GM12878 (cell line): ENCODE results near the gene BSPRY.

Source experiments
- CEBPB ChIP-seq, 2 experiments: fragments of 150-350 bp in 1 of 2; IDR thresholded peaks; 2 replicates each; pipeline ENCODE4 v1.6.1; 2012 to 2014; ENCODE audit warnings: low read depth in 2 of 2, low read length in 2 of 2, borderline replicate concordance in 1 of 2, inconsistent platforms in 1 of 2
- EGR1 ChIP-seq, 2 experiments: IDR thresholded peaks; 1 replicate in 1 of 2; 2 replicates in 1 of 2; pipeline ENCODE4 v1.6.1; 2011 to 2012; ENCODE audit warnings: low read depth in 2 of 2, low read length in 2 of 2, borderline replicate concordance in 1 of 2, mild to moderate bottlenecking in 1 of 2, moderate library complexity in 1 of 2
- EP300 ChIP-seq, 2 experiments: fragments of 150-350 bp in 1 of 2; IDR thresholded peaks; 2 replicates each; pipeline ENCODE4 v1.6.1; 2011 to 2012; ENCODE audit warnings: low read depth in 2 of 2, low read length in 2 of 2, borderline replicate concordance in 1 of 2, improper control_type of control experiment in 1 of 2, inconsistent platforms in 1 of 2; ENCODE audit not compliant: control insufficient read depth in 1 of 2
- FOXM1 ChIP-seq: IDR thresholded peaks from 2 replicates; pipeline ENCODE4 v1.6.1; 2012; ENCODE audit warnings: low read depth, mild to moderate bottlenecking, inconsistent platforms, low read length, moderate library complexity
- GATAD2B ChIP-seq: fragments of 450-650 bp; conservative IDR thresholded peaks from 2 replicates; pipeline ENCODE4 v1.6.1; 2017; ENCODE audit warnings: low read depth, mild to moderate bottlenecking, moderate library complexity
- MYC ChIP-seq: IDR thresholded peaks from 2 replicates; pipeline ENCODE4 v1.6.1; 2011; ENCODE audit warnings: mild to moderate bottlenecking, low read length, moderate library complexity, inconsistent platforms; ENCODE audit not compliant: insufficient read depth, insufficient replicate concordance, insufficient read length, severe bottlenecking
- SIN3A ChIP-seq: IDR thresholded peaks from 2 replicates; pipeline ENCODE4 v1.6.1; 2012; ENCODE audit warnings: low read depth, low read length, improper control_type of control experiment
- TAF1 ChIP-seq: IDR thresholded peaks from 2 replicates; pipeline ENCODE4 v1.6.1; 2011; ENCODE audit warnings: mild to moderate bottlenecking, low read depth, low read length, borderline replicate concordance
- TARDBP ChIP-seq: IDR thresholded peaks from 2 replicates; pipeline ENCODE4 v1.6.1; 2016; ENCODE audit warnings: borderline replicate concordance
- TF ChIP-seq, protein P1 (sequence below), 3 experiments: IDR thresholded peaks in 2 of 3; conservative IDR thresholded peaks in 1 of 3; 2 replicates each; pipeline ENCODE4 v1.5.1; 2011; ENCODE audit warnings: low read depth in 3 of 3, low read length in 3 of 3, mild to moderate bottlenecking in 3 of 3, control low read depth in 2 of 3, moderate library complexity in 2 of 3, inconsistent platforms in 1 of 3, mixed read lengths in 1 of 3; ENCODE audit not compliant: control insufficient read depth in 2 of 3, insufficient read depth in 1 of 3; ENCODE audit errors: extremely low read depth in 1 of 3
- TF ChIP-seq, protein P2 (sequence below): fragments of 450-650 bp; conservative IDR thresholded peaks from 2 replicates; pipeline ENCODE4 v1.6.1; 2017; ENCODE audit warnings: mild to moderate bottlenecking, moderate library complexity
- TF ChIP-seq, protein P3 (sequence below): IDR thresholded peaks from 2 replicates; pipeline ENCODE4 v1.6.1; 2011; ENCODE audit warnings: low read depth, low read length, improper control_type of control experiment, borderline replicate concordance
- TF ChIP-seq, protein P4 (sequence below): IDR thresholded peaks from 2 replicates; pipeline ENCODE4 v1.6.1; 2012; ENCODE audit warnings: mild to moderate bottlenecking, low read depth, low read length

DNA sequence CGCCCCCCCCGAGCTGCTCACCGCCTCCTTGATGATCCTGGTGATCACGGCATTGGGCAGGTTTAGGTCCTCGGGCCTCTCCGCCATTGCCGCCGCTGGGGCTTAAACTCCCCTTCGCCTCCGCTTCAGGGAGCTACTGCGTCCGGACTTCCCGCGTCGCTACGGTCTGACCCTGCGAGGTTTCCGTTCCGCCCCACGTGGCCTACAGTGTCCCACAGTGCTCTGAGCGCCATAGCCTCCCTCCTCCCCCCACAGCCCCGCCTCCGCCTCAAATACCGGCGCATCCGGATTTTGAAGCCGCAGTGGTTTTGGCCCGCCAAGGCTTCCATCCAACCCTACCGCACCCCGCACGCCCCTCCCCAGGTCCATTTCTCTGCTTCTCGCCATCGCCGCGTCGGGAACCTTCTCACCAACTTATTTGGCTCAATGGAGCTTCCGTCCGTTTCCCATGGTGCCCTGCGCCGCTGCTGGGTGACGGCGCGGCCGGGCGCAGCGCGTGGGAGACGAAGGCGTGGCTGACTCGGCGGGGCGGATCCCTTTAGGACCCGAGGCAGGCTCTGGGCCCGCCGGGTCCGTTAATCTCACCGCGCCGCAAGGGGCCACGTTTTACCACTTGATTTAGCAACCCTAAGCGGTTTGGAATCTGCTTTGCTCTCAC, 61.0 kb downstream of the BSPRY start, which contains the start of the genes C9orf43 and POLE3:
- TF ChIP-seq TARDBP (0 out of 2 replicates have a peak, but pooled peaks have one; percentile 14), EP300 (IDR thresholded peaks at IDR 0.05; ENCODE audit: borderline replicate concordance in 1 of 2, control insufficient read depth in 1 of 2, low read depth in 2 of 2, low read length in 2 of 2) (0 out of 4 replicates have a peak, but pooled peaks of 1 of the 2 experiments have one; percentile 15), CEBPB (IDR thresholded peaks at IDR 0.05; ENCODE audit: borderline replicate concordance in 1 of 2, low read depth in 2 of 2, low read length in 2 of 2) (no peak), EGR1 (IDR thresholded peaks at IDR 0.05; ENCODE audit: borderline replicate concordance in 1 of 2, low read depth in 2 of 2, low read length in 2 of 2) (peak in 1 of 2 experiments; percentile 89; a peak in 2 of 3 replicates), MYC (peak; percentile 70), FOXM1 (no peak; the same call in 1 of the 2 replicates), SIN3A (peak; percentile 96), GATAD2B (peak; percentile 40; the same call in 1 of the 2 replicates), TAF1 (peak; percentile 73)
- TF ChIP-seq, protein P1, sequence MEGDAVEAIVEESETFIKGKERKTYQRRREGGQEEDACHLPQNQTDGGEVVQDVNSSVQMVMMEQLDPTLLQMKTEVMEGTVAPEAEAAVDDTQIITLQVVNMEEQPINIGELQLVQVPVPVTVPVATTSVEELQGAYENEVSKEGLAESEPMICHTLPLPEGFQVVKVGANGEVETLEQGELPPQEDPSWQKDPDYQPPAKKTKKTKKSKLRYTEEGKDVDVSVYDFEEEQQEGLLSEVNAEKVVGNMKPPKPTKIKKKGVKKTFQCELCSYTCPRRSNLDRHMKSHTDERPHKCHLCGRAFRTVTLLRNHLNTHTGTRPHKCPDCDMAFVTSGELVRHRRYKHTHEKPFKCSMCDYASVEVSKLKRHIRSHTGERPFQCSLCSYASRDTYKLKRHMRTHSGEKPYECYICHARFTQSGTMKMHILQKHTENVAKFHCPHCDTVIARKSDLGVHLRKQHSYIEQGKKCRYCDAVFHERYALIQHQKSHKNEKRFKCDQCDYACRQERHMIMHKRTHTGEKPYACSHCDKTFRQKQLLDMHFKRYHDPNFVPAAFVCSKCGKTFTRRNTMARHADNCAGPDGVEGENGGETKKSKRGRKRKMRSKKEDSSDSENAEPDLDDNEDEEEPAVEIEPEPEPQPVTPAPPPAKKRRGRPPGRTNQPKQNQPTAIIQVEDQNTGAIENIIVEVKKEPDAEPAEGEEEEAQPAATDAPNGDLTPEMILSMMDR (IDR thresholded peaks at IDR 0.05 in 2 of 3, conservative IDR thresholded peaks at IDR 0.05 in 1 of 3; ENCODE audit: control insufficient read depth in 2 of 3, extremely low read depth in 1 of 3, insufficient read depth in 1 of 3, low read depth in 3 of 3, low read length in 3 of 3): no peak; a peak in 1 of 6 replicates
- TF ChIP-seq, protein P2, sequence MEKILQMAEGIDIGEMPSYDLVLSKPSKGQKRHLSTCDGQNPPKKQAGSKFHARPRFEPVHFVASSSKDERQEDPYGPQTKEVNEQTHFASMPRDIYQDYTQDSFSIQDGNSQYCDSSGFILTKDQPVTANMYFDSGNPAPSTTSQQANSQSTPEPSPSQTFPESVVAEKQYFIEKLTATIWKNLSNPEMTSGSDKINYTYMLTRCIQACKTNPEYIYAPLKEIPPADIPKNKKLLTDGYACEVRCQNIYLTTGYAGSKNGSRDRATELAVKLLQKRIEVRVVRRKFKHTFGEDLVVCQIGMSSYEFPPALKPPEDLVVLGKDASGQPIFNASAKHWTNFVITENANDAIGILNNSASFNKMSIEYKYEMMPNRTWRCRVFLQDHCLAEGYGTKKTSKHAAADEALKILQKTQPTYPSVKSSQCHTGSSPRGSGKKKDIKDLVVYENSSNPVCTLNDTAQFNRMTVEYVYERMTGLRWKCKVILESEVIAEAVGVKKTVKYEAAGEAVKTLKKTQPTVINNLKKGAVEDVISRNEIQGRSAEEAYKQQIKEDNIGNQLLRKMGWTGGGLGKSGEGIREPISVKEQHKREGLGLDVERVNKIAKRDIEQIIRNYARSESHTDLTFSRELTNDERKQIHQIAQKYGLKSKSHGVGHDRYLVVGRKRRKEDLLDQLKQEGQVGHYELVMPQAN: peak; percentile 96; the same call in 1 of the 2 replicates
- TF ChIP-seq, protein P3, sequence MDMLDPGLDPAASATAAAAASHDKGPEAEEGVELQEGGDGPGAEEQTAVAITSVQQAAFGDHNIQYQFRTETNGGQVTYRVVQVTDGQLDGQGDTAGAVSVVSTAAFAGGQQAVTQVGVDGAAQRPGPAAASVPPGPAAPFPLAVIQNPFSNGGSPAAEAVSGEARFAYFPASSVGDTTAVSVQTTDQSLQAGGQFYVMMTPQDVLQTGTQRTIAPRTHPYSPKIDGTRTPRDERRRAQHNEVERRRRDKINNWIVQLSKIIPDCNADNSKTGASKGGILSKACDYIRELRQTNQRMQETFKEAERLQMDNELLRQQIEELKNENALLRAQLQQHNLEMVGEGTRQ: peak; percentile 90
- TF ChIP-seq, protein P4, sequence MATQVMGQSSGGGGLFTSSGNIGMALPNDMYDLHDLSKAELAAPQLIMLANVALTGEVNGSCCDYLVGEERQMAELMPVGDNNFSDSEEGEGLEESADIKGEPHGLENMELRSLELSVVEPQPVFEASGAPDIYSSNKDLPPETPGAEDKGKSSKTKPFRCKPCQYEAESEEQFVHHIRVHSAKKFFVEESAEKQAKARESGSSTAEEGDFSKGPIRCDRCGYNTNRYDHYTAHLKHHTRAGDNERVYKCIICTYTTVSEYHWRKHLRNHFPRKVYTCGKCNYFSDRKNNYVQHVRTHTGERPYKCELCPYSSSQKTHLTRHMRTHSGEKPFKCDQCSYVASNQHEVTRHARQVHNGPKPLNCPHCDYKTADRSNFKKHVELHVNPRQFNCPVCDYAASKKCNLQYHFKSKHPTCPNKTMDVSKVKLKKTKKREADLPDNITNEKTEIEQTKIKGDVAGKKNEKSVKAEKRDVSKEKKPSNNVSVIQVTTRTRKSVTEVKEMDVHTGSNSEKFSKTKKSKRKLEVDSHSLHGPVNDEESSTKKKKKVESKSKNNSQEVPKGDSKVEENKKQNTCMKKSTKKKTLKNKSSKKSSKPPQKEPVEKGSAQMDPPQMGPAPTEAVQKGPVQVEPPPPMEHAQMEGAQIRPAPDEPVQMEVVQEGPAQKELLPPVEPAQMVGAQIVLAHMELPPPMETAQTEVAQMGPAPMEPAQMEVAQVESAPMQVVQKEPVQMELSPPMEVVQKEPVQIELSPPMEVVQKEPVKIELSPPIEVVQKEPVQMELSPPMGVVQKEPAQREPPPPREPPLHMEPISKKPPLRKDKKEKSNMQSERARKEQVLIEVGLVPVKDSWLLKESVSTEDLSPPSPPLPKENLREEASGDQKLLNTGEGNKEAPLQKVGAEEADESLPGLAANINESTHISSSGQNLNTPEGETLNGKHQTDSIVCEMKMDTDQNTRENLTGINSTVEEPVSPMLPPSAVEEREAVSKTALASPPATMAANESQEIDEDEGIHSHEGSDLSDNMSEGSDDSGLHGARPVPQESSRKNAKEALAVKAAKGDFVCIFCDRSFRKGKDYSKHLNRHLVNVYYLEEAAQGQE: no peak
